GM21390 (cell line): ENCODE measurements around the gene NEK11.

Source experiments
- ATAC-seq: cut with Tn5 transposase; IDR thresholded peaks from one replicate; pipeline ENCODE4 v1.9.1; 2021; ENCODE audit not compliant: unreplicated experiment

Gene NEK11

DNA sequence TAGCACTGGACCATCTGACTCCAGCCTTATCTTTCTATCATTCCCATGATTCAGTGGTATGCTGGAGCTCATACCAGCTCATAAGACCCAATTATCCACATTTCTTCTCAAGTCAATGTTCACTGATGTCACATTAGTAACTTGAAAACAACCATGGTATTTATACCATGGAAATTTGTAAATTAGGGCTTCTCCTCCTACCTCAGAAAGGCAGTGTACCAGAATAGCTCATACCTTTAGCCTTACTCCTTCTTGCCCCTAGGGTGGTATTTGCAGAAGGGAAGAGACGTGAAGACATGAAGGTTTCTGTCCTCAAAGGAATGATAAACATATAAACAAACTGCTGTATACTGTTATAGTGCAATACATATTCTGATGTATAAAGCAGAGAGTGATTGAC, 114.2 kb downstream of the NEK11 start:
- ATAC-seq: no peak

DNA sequence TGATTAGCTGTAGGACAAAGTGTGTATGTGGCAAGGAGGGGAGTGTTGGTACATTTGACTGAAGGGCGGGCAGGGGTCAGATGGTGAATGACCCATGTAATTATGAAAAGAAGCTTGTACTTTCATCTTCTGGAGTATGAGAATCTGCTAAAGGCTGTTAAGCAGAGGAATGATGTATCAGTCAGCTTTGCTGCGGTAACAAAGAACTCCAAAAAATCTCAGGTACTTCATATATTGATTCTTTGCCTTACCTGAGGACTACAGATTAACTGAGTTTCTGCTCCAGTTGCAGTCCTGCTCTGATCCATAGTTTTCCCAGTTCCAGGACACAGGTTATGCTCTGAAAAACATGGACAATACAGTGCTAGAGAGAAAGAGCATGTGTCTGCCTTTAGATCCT, 115.1 kb downstream of the NEK11 start:
- ATAC-seq: no peak

- ATAC-seq: no peak
These were observed 115.9 kb downstream of the NEK11 start for GRCh38 chr3:131142580-131142979.

DNA sequence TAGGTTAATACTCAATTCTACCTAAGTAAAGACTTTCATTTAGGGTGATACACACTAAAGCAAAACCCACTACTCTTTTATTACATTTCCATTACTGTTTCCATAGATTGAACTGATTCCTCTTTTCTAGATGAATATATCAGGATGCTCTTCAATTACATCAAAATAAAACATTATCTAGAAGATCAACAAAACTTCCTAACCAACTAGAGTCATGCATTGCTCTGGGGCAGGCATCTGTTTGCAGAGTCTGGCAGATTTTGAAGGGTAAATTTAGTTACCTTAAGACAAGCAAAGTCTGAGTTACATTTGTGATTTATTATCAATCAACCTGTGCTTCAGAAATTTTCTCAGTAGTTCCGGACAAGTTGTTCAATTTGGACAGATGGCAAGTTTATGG, 117.1 kb downstream of the NEK11 start:
- ATAC-seq: no peak

DNA sequence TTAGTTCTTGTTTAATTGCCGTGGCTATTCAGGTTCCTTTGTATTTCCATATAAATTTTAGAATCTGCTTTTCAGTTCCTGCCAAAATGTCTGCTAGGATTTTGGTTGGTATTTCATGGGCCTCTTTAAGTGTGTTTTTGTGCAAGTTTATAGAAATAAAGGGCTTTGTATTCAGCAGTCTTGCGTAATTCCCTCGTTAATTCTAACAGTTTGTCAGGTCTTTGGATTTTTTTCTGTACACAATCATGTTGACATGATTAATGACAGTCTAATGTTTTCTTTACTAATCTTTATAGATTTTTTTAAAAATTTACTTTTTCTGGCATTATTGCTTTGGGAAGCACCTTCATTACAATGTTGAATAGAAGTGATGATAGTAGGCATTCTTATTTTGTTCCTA, 120.9 kb downstream of the NEK11 start:
- no peak for ATAC-seq

DNA sequence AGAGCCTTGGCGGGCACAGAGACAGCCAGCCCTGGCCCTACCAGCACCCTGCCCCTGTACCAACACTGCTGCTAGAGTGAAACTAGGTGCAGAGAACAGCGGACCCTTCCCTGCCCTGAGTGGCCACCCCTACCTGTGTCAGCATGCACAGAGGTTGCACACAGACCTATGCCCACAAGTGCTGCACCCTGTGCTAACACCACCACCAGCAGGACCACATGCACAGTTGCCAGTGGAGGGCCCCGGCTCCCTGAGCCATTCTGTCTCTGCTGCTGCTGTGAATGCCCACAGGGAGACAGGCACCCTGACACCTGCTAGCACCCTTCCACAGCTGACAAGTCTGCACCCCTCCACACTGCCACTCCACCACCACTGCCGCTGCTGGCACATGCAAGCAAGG, 131.8 kb downstream of the NEK11 start:
- ATAC-seq: no peak

DNA sequence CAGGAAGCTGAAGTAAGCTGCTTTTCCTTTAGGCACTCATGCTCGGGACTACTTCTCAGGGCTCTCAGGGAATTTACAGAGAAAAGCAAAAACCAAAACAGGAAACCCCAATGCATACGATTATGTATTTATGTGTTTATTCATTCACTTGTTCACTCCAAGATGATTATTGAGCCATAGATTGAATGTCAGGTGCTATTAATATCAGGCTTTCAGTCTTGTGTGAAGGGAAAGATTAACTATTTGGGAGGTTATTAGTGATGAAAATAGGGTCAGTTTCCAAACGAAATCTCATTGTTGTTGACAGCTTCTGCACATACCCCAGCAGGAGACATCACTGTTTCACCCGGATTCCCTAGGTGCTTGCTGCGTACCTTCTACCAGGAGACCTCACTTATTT, 135.8 kb downstream of the NEK11 start:
- no peak for ATAC-seq

GRCh38 chr3:131167867-131168266, 141.2 kb downstream of the NEK11 start:
- no peak for ATAC-seq

- ATAC-seq: no peak
These were observed 142.7 kb downstream of the NEK11 start for GRCh38 chr3:131169331-131169730.

DNA sequence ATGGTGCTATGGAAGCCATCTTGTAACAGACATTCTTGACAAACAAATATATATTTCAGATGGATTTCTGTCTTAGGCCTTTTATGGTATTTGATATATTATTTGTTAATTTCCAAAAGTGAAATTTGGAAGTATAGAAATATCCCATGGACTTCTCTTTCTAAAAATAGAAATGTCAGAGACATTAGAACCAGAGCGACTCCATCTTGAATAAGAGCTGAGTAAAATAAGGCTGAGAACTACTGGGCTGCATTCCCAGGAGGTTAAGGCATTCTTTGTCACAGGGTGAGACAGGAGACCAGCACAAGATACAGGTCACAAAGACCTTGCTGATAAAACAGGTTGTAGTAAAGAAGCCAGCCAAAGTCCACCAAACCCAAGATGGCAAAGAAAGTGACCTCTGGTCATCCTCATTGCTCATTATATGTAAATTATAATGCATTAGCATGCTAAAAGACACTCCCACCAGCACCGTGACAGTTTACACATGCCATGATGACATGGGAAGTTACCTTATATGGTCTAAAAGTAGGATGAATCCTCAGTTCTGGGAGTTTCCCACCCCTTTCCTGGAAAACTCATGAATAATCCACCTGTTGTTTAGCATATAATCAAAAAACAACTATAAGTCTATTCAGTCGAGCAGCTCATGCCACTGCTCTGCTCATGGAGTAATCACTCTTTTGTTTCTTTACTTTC, 146.0 kb downstream of the NEK11 start:
- ATAC-seq: no peak

GRCh38 chr3:131174752-131175151, 148.1 kb downstream of the NEK11 start:
- peak; percentile 98 for ATAC-seq

- ATAC-seq: no peak
These were observed 152.2 kb downstream of the NEK11 start for GRCh38 chr3:131178710-131179375.

GRCh38 chr3:131192701-131193100, 166.0 kb downstream of the NEK11 start:
- ATAC-seq: no peak

DNA sequence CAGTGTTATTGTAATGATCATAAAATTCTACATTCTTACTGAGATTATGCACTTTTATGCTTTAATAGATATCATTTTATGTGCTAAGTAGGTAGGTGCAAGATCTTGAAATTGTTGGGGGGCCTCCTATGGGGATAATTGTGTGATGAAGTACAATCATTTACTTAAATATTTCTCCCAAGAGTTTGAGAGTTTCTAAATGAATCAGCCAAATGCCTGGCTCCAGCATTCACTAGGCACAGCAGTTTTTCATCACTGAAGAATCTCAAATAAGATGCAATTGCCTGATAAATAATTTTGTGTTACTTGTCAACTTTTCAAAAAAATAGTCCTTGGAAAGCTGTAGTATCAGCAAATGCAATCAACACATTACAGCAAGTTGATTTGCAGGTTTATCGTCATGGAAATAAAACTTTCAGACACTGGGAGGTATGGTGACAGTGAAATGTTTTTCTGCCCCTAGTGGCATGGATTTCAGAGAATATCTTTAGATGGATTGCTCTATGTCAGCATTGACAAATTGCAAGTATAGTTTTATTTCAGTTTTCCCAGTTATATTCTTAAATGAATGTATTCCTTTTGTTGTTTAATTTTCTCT, 167.1 kb downstream of the NEK11 start:
- no peak for ATAC-seq

DNA sequence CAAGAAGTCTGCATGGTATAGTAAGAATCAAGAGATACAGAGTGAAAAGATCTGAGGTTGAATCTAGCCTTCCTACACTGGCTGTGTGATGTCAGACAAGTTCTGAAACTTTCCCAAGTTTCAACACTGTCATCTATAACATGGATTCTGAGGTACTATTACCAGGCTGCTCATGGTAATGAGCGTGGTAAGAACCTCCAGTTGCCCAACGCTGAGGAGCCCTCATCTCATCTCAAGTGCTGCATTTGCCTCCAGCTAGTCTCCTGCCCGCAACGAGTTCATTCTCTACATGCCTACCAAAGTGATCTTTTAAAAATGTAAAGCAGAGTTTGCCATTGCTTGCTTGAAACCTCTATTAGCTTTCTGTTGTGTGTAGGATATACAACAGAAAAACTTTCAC, 168.1 kb downstream of the NEK11 start:
- ATAC-seq: no peak

DNA sequence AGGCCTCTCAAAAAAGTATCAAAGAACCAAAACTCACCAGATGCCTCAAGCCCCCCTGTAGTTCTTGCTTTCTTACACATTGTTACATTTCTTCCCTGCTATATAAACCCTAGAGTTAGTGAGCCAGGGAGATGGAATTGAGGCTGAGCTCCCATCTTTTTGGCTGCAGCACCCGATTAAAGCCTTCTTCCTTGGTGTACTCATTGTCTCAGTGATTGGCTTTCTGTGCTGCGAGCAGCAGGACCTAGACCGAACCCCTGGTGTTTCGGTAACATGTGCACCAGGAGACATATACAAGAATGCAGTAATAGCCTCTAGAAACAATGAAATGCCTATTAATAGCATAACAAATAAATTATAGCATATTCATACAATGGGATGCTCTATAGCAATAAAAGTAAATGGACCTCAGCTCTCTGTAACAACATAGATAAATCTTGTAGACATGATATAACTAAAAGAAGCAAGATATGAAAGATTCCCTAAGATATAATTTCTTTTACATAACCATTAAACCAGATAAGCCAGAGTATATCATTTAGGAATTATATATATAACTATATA, 174.0 kb downstream of the NEK11 start:
- ATAC-seq: no peak

- ATAC-seq: no peak
These were observed 189.7 kb downstream of the NEK11 start for GRCh38 chr3:131216330-131216729.

GRCh38 chr3:131216801-131217200, 190.1 kb downstream of the NEK11 start:
- ATAC-seq: no peak

GRCh38 chr3:131217296-131217741, 190.6 kb downstream of the NEK11 start:
- no peak for ATAC-seq

GRCh38 chr3:131218196-131218595, 191.5 kb downstream of the NEK11 start:
- ATAC-seq: no peak

GRCh38 chr3:131221731-131222130, 195.1 kb downstream of the NEK11 start:
- ATAC-seq: no peak

- ATAC-seq: no peak
These were observed 195.9 kb downstream of the NEK11 start for GRCh38 chr3:131222599-131222998.
